Retinal pigment epithelial cell (primary cell): Measurements from ENCODE around the gene CCNK.

Experiments used
- DNase-seq: peaks from one replicate; pipeline ENCODE4 v3.0.0-alpha.2; 2010; ENCODE audit warnings: low read depth
- H3K4me3 ChIP-seq: 2 replicates; pipeline ENCODE4 v1.5.1; 2011; ENCODE audit warnings: mild to moderate bottlenecking, low read length, control low read depth, moderate library complexity
- CTCF ChIP-seq: conservative IDR thresholded peaks from 2 replicates; pipeline ENCODE4 v1.5.1; 2011; ENCODE audit warnings: low read depth, low read length, control low read depth, inconsistent platforms

CCNK gene

GRCh38 chr14:99544991-99545390 lies 63.8 kb downstream of the CCNK start:
- DNase-seq = no peak
- TF ChIP-seq CTCF = no peak
- no peak overlapping the region for H3K4me3 ChIP-seq

- TF ChIP-seq CTCF = no peak
- no peak overlapping the region for H3K4me3 ChIP-seq
- no peak for DNase-seq
Measured at GRCh38 chr14:99545586-99545985, 64.4 kb downstream of the CCNK start.

GRCh38 chr14:99546234-99546879 lies 65.1 kb downstream of the CCNK start:
- no peak for TF ChIP-seq CTCF
- DNase-seq = no peak
- no peak overlapping the region for H3K4me3 ChIP-seq

DNA sequence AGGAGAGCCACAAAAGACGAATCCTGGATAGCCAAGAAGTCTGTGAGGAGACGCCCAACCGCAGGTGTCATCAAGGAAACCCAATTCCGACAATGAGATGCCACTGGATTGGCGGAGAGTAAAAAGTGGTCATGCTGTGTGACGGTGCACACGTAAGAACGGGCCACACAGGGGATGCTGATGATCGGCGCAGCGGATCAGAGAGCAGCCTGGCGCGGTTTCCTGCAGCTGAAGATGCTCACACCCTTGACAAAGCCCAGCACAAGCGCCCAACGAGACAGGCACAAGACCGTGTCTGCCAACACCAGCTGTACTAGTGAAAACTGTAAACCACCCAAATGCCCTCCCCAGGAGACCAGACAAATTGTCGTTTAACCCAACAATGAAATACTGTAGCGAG lies 67.0 kb downstream of the CCNK start:
- DNase-seq = no peak
- H3K4me3 ChIP-seq = no peak overlapping the region
- TF ChIP-seq CTCF = no peak

GRCh38 chr14:99548871-99549515 lies 67.8 kb downstream of the CCNK start:
- TF ChIP-seq CTCF = no peak
- no peak overlapping the region for H3K4me3 ChIP-seq
- no peak for DNase-seq

DNA sequence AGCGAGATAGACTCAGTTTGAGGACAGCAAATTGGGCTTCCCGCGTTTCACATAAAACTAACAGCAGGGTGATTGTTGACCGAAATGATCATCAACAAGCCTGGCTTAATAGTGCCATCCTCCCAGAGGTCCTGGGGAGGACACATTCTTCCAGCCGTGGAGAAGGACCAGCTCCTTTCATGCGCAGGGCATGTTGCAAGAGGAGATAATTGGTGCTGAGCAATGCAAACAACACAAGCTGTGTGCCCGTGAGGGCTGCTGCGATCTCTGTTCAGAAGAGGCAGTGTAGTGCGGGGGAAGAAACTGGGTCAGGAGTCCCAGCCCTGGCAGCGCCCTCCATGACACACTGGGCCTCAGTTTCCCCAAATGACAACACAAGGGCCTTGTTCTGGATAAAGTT lies 68.5 kb downstream of the CCNK start:
- no peak overlapping the region for H3K4me3 ChIP-seq
- DNase-seq = no peak
- no peak for TF ChIP-seq CTCF

- no peak for TF ChIP-seq CTCF
- DNase-seq = no peak
- no peak overlapping the region for H3K4me3 ChIP-seq
Measured at GRCh38 chr14:99550387-99550992, 69.3 kb downstream of the CCNK start.
